Inferior parietal cortex (tissue), 1 donor: Measurements from ENCODE around the gene TRAF3.
"Not testable (repeated sequence)": the region's sequence is repeated elsewhere in the genome, so short reads cannot be mapped to it uniquely, and the experiment has no call there.

Experiments used
- DNase-seq: peaks from one replicate; pipeline ENCODE4 v3.0.0-alpha.2; 2016; ENCODE audit errors: extremely low spot score

Gene TRAF3

GRCh38 chr14:102807013-102807406 is 29.8 kb downstream of the TRAF3 start:
- DNase-seq = no peak

- no peak for DNase-seq
Observed at GRCh38 chr14:102809870-102810269, 32.6 kb downstream of the TRAF3 start.

GRCh38 chr14:102810523-102810922 is 33.3 kb downstream of the TRAF3 start:
- DNase-seq = no peak

- DNase-seq = no peak
Observed at GRCh38 chr14:102811254-102811963, 34.2 kb downstream of the TRAF3 start.

- DNase-seq = no peak
Observed at GRCh38 chr14:102811971-102812370, 34.7 kb downstream of the TRAF3 start.

GRCh38 chr14:102813691-102814090 is 36.4 kb downstream of the TRAF3 start:
- no peak for DNase-seq

- DNase-seq = no peak
Observed at GRCh38 chr14:102817318-102817717, 40.1 kb downstream of the TRAF3 start.

- no peak for DNase-seq
Observed at GRCh38 chr14:102817942-102818940, 41.0 kb downstream of the TRAF3 start.

GRCh38 chr14:102819176-102819628 is 42.0 kb downstream of the TRAF3 start:
- DNase-seq = no peak

GRCh38 chr14:102819747-102820330 is 42.6 kb downstream of the TRAF3 start:
- DNase-seq = peak; percentile 68

GRCh38 chr14:102821252-102821651 is 44.0 kb downstream of the TRAF3 start:
- no peak for DNase-seq

- no peak for DNase-seq
Observed at GRCh38 chr14:102822311-102822863, 45.1 kb downstream of the TRAF3 start.

GRCh38 chr14:102822887-102823286 is 45.6 kb downstream of the TRAF3 start:
- not testable (repeated sequence) for DNase-seq

GRCh38 chr14:102823546-102823945 is 46.3 kb downstream of the TRAF3 start:
- DNase-seq = no peak

GRCh38 chr14:102824832-102825231 is 47.6 kb downstream of the TRAF3 start:
- no peak for DNase-seq

GRCh38 chr14:102825307-102826095 is 48.3 kb downstream of the TRAF3 start:
- no peak for DNase-seq

GRCh38 chr14:102826161-102826560 is 48.9 kb downstream of the TRAF3 start:
- DNase-seq = no peak

- DNase-seq = no peak
Observed at GRCh38 chr14:102826751-102827675, 49.8 kb downstream of the TRAF3 start.

- DNase-seq = no peak
Observed at GRCh38 chr14:102827716-102828115, 50.5 kb downstream of the TRAF3 start.

GRCh38 chr14:102828151-102828550 is 50.9 kb downstream of the TRAF3 start:
- DNase-seq = peak; percentile 42
